ENCODE data around the gene MECR.

Gene MECR

GRCh38 chr1:29267321-29268070, 36.8 kb upstream of the MECR start:
- TF ChIP-seq CTCF (IDR thresholded peaks at IDR 0.05; ENCODE audit: low read depth, low read length, poor library complexity, severe bottlenecking) = no peak
- TF ChIP-seq EZH2phosphoT487 (IDR thresholded peaks at IDR 0.05; ENCODE audit: borderline replicate concordance, low read length) = no peak
- Histone ChIP-seq H3K27me3 (ENCODE audit: control insufficient read depth, low read length) (peaks cover 41% of the 10 kb centered on the region), H3K9me3 (ENCODE audit: control insufficient read depth, insufficient read depth, low read length) (no peaks in the 10 kb centered on the region), H3K79me2 (ENCODE audit: control insufficient read depth, low read length) (no peaks in the 10 kb centered on the region), H3K9me2 (replicated peaks; ENCODE audit: control insufficient read depth, low read length) (no peaks in the 10 kb centered on the region), H3F3A (ENCODE audit: control insufficient read depth, insufficient read depth) (no peaks in the 10 kb centered on the region), H3K27ac (ENCODE audit: low read depth, low read length) (no peak overlapping the region), H3K4me2 (ENCODE audit: low read length) (no peak overlapping the region), H3K36me3 (ENCODE audit: control insufficient read depth, low read length) (no peaks in the 10 kb centered on the region), H3K4me1 (ENCODE audit: control insufficient read depth, low read length) (no peaks in the 10 kb centered on the region), H4K20me1 (ENCODE audit: control insufficient read depth, insufficient read depth, low read depth, low read length) (no peaks in the 10 kb centered on the region), H3K4me3 (ENCODE audit: low read length) (no peak overlapping the region)

GRCh38 chr1:29266912-29267311, 36.2 kb upstream of the MECR start:
- Histone ChIP-seq H3K4me3 (ENCODE audit: low read length) (no peak overlapping the region), H3K4me1 (ENCODE audit: control insufficient read depth, low read length) (no peaks in the 10 kb centered on the region), H3K27me3 (ENCODE audit: control insufficient read depth, low read length) (peaks cover 40% of the 10 kb centered on the region), H3F3A (ENCODE audit: control insufficient read depth, insufficient read depth) (no peaks in the 10 kb centered on the region), H3K79me2 (ENCODE audit: control insufficient read depth, low read length) (no peaks in the 10 kb centered on the region), H3K4me2 (ENCODE audit: low read length) (no peak overlapping the region), H4K20me1 (ENCODE audit: control insufficient read depth, insufficient read depth, low read depth, low read length) (no peaks in the 10 kb centered on the region), H3K27ac (ENCODE audit: low read depth, low read length) (no peak overlapping the region), H3K9me2 (replicated peaks; ENCODE audit: control insufficient read depth, low read length) (no peaks in the 10 kb centered on the region), H3K36me3 (ENCODE audit: control insufficient read depth, low read length) (no peaks in the 10 kb centered on the region), H3K9me3 (ENCODE audit: control insufficient read depth, insufficient read depth, low read length) (no peaks in the 10 kb centered on the region)
- no peak for TF ChIP-seq CTCF (IDR thresholded peaks at IDR 0.05; ENCODE audit: low read depth, low read length, poor library complexity, severe bottlenecking)
- no peak for TF ChIP-seq EZH2phosphoT487 (IDR thresholded peaks at IDR 0.05; ENCODE audit: borderline replicate concordance, low read length)

- Histone ChIP-seq H3K36me3 (ENCODE audit: control insufficient read depth, low read length) (no peaks in the 10 kb centered on the region), H3K79me2 (ENCODE audit: control insufficient read depth, low read length) (no peaks in the 10 kb centered on the region), H3K4me1 (ENCODE audit: control insufficient read depth, low read length) (no peaks in the 10 kb centered on the region), H3K9me3 (ENCODE audit: control insufficient read depth, insufficient read depth, low read length) (no peaks in the 10 kb centered on the region), H3K27me3 (ENCODE audit: control insufficient read depth, low read length) (peaks cover 25% of the 10 kb centered on the region), H4K20me1 (ENCODE audit: control insufficient read depth, insufficient read depth, low read depth, low read length) (no peaks in the 10 kb centered on the region), H3K4me2 (ENCODE audit: low read length) (no peak overlapping the region), H3F3A (ENCODE audit: control insufficient read depth, insufficient read depth) (no peaks in the 10 kb centered on the region), H3K9me2 (replicated peaks; ENCODE audit: control insufficient read depth, low read length) (no peaks in the 10 kb centered on the region), H3K27ac (ENCODE audit: low read depth, low read length) (no peak overlapping the region), H3K4me3 (ENCODE audit: low read length) (no peak overlapping the region)
- TF ChIP-seq CTCF (IDR thresholded peaks at IDR 0.05; ENCODE audit: low read depth, low read length, poor library complexity, severe bottlenecking) = no peak
- no peak for TF ChIP-seq EZH2phosphoT487 (IDR thresholded peaks at IDR 0.05; ENCODE audit: borderline replicate concordance, low read length)
Observed at GRCh38 chr1:29264773-29265389, 34.1 kb upstream of the MECR start.
